Gastrocnemius medialis (tissue), 4 donors: ENCODE measurements around the gene SPINT1. TPM values are rescaled to one million over a fixed set of nuclear protein-coding genes. Genes with fewer than 3 reads are reported as not detected.

Experiments
- ATAC-seq, 2 donors: fragments of 150-250 bp; one replicate each; pipeline ENCODE4 v1.9.1; 2016
- DNase-seq, 2 donors: peaks; one replicate each; pipeline ENCODE4 v3.0.0-alpha.2; 2019
- H3K27ac ChIP-seq, 4 donors: fragments of 200-600 bp; sonication (generic); 1 replicate in 1 of 4; 2 replicates in 3 of 4; pipeline ENCODE4 v1.5.1; 2016 to 2018; ENCODE audit warnings: mild to moderate bottlenecking in 2 of 4, moderate library complexity in 1 of 4
- H3K27me3 ChIP-seq, 3 donors: fragments of 200-600 bp; sonication (generic) in 2 of 3; 1 replicate in 1 of 3; 2 replicates in 2 of 3; pipeline versions ENCODE4 v1.5.1 to v1.6.0; 2016 to 2019; ENCODE audit warnings: mild to moderate bottlenecking in 1 of 3, moderate library complexity in 1 of 3
- H3K36me3 ChIP-seq, 2 donors: fragments of 200-600 bp; sonication (generic) in 1 of 2; one replicate each; pipeline ENCODE4 v1.5.1; 2017 to 2018
- H3K4me1 ChIP-seq, 2 donors: fragments of 200-600 bp; sonication (generic) in 1 of 2; one replicate each; pipeline ENCODE4 v1.5.1; 2016 to 2017; ENCODE audit warnings: mild to moderate bottlenecking in 2 of 2
- H3K4me3 ChIP-seq, 4 donors: fragments of 200-600 bp; sonication (generic) in 3 of 4; 1 replicate in 1 of 4; 2 replicates in 3 of 4; pipeline ENCODE4 v1.5.1; 2016 to 2019; ENCODE audit warnings: mild to moderate bottlenecking in 2 of 4
- H3K9me3 ChIP-seq, 3 donors: fragments of 200-600 bp; sonication (generic) in 2 of 3; 1 replicate in 1 of 3; 2 replicates in 2 of 3; pipeline ENCODE4 v1.5.1; 2016 to 2019
- POLR2A ChIP-seq, 2 donors: fragments of 450-650 bp; IDR thresholded peaks; one replicate each; pipeline ENCODE4 v1.6.1; 2017; ENCODE audit warnings: antibody characterized with exemption in 2 of 2, mild to moderate bottlenecking in 2 of 2, moderate library complexity in 2 of 2
- in situ Hi-C, 4 donors: fragments of 200-750 bp; cut with MboI; loops; one replicate each; pipeline versions ENCODE4 v1.15.0 to v1.8.0; 2017; ENCODE audit warnings: low sequenced_read_pairs in 4 of 4
- intact Hi-C: fragments of 100-400 bp; cut with DNase I; formaldehyde crosslinking; loops from one replicate; pipeline ENCODE4 v1.15.1; 2023; ENCODE audit warnings: low total_unique reads
- total RNA-seq, 4 donors: library from RNA; depleted of rRNA; stranded (reverse); fragments of >200 nt; gene quantifications; one replicate each; pipeline versions ENCODE4 v1.1.0 to v1.2.3, GENCODE V29; 2016
- TF ChIP-seq, protein P1 (sequence below), 5 experiments: fragments of 450-650 bp in 3 of 5; fragments of 200-600 bp in 2 of 5; sonication (generic) in 2 of 5; IDR thresholded peaks in 4 of 5; conservative IDR thresholded peaks in 1 of 5; 1 replicate in 4 of 5; 2 replicates in 1 of 5; pipeline ENCODE4 v1.5.1; 2016 to 2019; ENCODE audit warnings: antibody characterized with exemption in 5 of 5, mild to moderate bottlenecking in 3 of 5, moderate library complexity in 3 of 5

Gene SPINT1
- total RNA-seq, 4 donors from 2014 or later: 0.42 to 5.0 (median 1.0) TPM; not detected in 1

DNA sequence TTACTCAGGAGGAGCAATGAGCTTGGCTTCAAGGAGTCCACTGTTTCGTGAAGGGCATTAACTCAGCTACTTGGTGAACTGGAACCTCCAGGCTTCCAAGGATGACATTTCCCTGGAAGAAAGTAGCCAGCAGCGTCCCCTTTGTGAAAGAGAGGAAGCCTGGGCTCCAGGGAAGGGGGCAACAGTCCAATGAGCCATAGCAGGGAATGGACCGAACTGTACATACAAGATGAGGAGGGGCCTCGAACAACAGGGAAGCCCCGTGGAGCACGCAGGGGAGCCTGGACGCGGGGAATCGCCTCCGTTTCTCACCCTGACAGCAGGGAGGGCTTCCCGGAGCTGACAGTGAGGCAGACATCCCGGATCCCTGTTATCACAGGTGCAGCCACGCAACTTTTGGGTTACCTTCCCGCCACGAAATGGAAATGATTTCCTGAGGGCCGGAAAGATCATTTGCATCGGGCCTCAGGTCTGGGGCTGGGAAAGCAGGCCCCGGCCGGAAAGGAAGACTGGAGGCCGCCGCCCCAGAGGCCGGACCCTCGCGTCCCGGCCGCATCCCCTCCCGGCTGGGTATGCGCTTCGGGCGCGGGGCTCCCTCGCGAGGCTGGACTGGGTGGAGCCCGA lies 475 bp upstream of the SPINT1 start:
- intact Hi-C loops: no loop called here
- no peak for ATAC-seq
- in situ Hi-C loops: no loop called here

GRCh38 chr15:40844696-40845030 lies 815 bp downstream of the SPINT1 start:
- H3K36me3 ChIP-seq: no peaks in the 10 kb centered on the region
- intact Hi-C loops (no loop called here), in situ Hi-C loops (no loop called here)
- no peaks in the 10 kb centered on the region for H3K9me3 ChIP-seq
- H3K27ac ChIP-seq: no peak overlapping the region
- no peak for TF ChIP-seq POLR2A (IDR thresholded peaks at IDR 0.05)
- TF ChIP-seq, protein P1, sequence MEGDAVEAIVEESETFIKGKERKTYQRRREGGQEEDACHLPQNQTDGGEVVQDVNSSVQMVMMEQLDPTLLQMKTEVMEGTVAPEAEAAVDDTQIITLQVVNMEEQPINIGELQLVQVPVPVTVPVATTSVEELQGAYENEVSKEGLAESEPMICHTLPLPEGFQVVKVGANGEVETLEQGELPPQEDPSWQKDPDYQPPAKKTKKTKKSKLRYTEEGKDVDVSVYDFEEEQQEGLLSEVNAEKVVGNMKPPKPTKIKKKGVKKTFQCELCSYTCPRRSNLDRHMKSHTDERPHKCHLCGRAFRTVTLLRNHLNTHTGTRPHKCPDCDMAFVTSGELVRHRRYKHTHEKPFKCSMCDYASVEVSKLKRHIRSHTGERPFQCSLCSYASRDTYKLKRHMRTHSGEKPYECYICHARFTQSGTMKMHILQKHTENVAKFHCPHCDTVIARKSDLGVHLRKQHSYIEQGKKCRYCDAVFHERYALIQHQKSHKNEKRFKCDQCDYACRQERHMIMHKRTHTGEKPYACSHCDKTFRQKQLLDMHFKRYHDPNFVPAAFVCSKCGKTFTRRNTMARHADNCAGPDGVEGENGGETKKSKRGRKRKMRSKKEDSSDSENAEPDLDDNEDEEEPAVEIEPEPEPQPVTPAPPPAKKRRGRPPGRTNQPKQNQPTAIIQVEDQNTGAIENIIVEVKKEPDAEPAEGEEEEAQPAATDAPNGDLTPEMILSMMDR (IDR thresholded peaks at IDR 0.05 in 4 of 5, conservative IDR thresholded peaks at IDR 0.05 in 1 of 5): no peak
- peak overlapping the region; percentile 27 to 52 (median 45) for H3K4me3 ChIP-seq
- H3K27me3 ChIP-seq: peaks cover 24 to 34% (median 29%) of the 10 kb centered on the region in 3 donors
- ATAC-seq (no peak), DNase-seq (no peak)
- H3K4me1 ChIP-seq: peaks cover 0 to 13% of the 10 kb centered on the region in 2 donors

More for the DNA sequence above, 475 bp upstream of the SPINT1 start:
- peaks cover 0 to 13% of the 10 kb centered on the region in 2 donors for H3K4me1 ChIP-seq
- no peaks in the 10 kb centered on the region for H3K9me3 ChIP-seq
- no peaks in the 10 kb centered on the region for H3K36me3 ChIP-seq
- H3K4me3 ChIP-seq: peak overlapping the region in 3 of 4 donors; percentile 41 to 52 (median 49)
- DNase-seq: no peak
- TF ChIP-seq, protein P1 (IDR thresholded peaks at IDR 0.05 in 4 of 5, conservative IDR thresholded peaks at IDR 0.05 in 1 of 5): no peak
- no peak for TF ChIP-seq POLR2A (IDR thresholded peaks at IDR 0.05)
- H3K27me3 ChIP-seq: peaks cover 24 to 34% (median 29%) of the 10 kb centered on the region in 3 donors
- H3K27ac ChIP-seq: no peak overlapping the region

DNA sequence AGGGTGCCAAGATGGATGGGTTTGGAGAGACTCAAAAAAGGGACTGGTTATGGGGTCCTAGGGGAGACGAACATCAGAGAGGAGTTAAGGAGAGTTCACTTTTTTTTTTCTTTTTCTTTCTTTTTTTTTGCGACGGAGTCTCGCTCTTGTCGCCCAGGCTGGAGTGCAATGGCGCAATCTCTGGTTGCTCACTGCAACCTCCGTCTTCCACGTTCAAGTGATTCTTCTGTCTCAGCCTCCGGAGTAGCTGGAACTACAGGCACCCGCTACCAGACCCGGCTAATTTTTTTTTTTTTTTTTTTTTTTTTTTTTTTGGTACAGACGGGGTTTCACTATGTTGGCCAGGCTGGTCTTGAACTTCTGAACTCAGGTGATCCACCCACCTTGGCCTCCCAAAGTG lies 1.2 kb downstream of the SPINT1 start:
- H3K27me3 ChIP-seq: peaks cover 24 to 34% (median 29%) of the 10 kb centered on the region in 3 donors
- ATAC-seq: no peak
- no peak for DNase-seq
- TF ChIP-seq POLR2A (IDR thresholded peaks at IDR 0.05): no peak
- TF ChIP-seq, protein P1 (IDR thresholded peaks at IDR 0.05 in 4 of 5, conservative IDR thresholded peaks at IDR 0.05 in 1 of 5): no peak
- H3K4me1 ChIP-seq: peaks cover 0 to 13% of the 10 kb centered on the region in 2 donors
- H3K27ac ChIP-seq: no peak overlapping the region
- in situ Hi-C loops: no loop called here
- peak overlapping the region; percentile 27 to 52 (median 45) for H3K4me3 ChIP-seq
- H3K9me3 ChIP-seq: no peaks in the 10 kb centered on the region
- intact Hi-C loops: no loop called here
- no peaks in the 10 kb centered on the region for H3K36me3 ChIP-seq

GRCh38 chr15:40845511-40846284 lies 1.9 kb downstream of the SPINT1 start:
- no peaks in the 10 kb centered on the region for H3K36me3 ChIP-seq
- in situ Hi-C loops (no loop called here), intact Hi-C loops (no loop called here)
- H3K4me1 ChIP-seq: peaks cover 0 to 13% of the 10 kb centered on the region in 2 donors
- H3K9me3 ChIP-seq: no peaks in the 10 kb centered on the region
- H3K27me3 ChIP-seq: peaks cover 24 to 34% (median 29%) of the 10 kb centered on the region in 3 donors
- H3K4me3 ChIP-seq: no peak overlapping the region
- DNase-seq (no peak), ATAC-seq (no peak)
- TF ChIP-seq POLR2A (IDR thresholded peaks at IDR 0.05): no peak
- TF ChIP-seq, protein P1 (IDR thresholded peaks at IDR 0.05 in 4 of 5, conservative IDR thresholded peaks at IDR 0.05 in 1 of 5): no peak
- no peak overlapping the region for H3K27ac ChIP-seq
